GM21515 (cell line): ENCODE data around the gene C1orf232.

Experiments used
- ATAC-seq: cut with Tn5 transposase; IDR thresholded peaks from one replicate; pipeline ENCODE4 v1.9.1; 2021; ENCODE audit not compliant: unreplicated experiment

C1orf232 gene

GRCh38 chr1:26158271-26158907 is 10.4 kb downstream of the C1orf232 start:
- ATAC-seq: no peak

GRCh38 chr1:26156285-26157038 is 12.3 kb downstream of the C1orf232 start:
- no peak for ATAC-seq

- no peak for ATAC-seq
Observed at GRCh38 chr1:26155370-26156284, 13.1 kb downstream of the C1orf232 start.

- ATAC-seq: no peak
Observed at GRCh38 chr1:26154750-26155149, 14.0 kb downstream of the C1orf232 start.

- no peak for ATAC-seq
Observed at GRCh38 chr1:26153966-26154532, 14.7 kb downstream of the C1orf232 start.

GRCh38 chr1:26148887-26149286 is 19.9 kb downstream of the C1orf232 start:
- ATAC-seq: no peak

GRCh38 chr1:26145960-26146294 is 22.8 kb downstream of the C1orf232 start:
- ATAC-seq: no peak

- no peak for ATAC-seq
Observed at GRCh38 chr1:26145041-26145959, 23.5 kb downstream of the C1orf232 start.

- no peak for ATAC-seq
Observed at GRCh38 chr1:26142159-26142558, 26.6 kb downstream of the C1orf232 start.

- no peak for ATAC-seq
Observed at GRCh38 chr1:26138974-26139558, 29.7 kb downstream of the C1orf232 start.

- ATAC-seq: no peak
Observed at GRCh38 chr1:26134466-26134865, 34.3 kb downstream of the C1orf232 start.

- ATAC-seq: no peak
Observed at GRCh38 chr1:26132834-26133167, 36.0 kb downstream of the C1orf232 start.

GRCh38 chr1:26132128-26132833 is 36.5 kb downstream of the C1orf232 start:
- ATAC-seq: no peak

- no peak for ATAC-seq
Observed at GRCh38 chr1:26130695-26131094, 38.1 kb downstream of the C1orf232 start.

GRCh38 chr1:26129778-26130177 is 39.0 kb downstream of the C1orf232 start:
- ATAC-seq: no peak

GRCh38 chr1:26127235-26128163 is 41.3 kb downstream of the C1orf232 start:
- ATAC-seq: no peak

- ATAC-seq: peak; percentile 83
Observed at GRCh38 chr1:26126321-26127084, 42.3 kb downstream of the C1orf232 start.

- no peak for ATAC-seq
Observed at GRCh38 chr1:26125946-26126320, 42.8 kb downstream of the C1orf232 start.
